ENCODE results near the gene SHKBP1.
"Not testable (repeated sequence)": the region's sequence is repeated elsewhere in the genome, so short reads cannot be mapped to it uniquely, and the experiment has no call there.

The SHKBP1 gene

GRCh38 chr19:40556953-40557530 lies 19.6 kb upstream of the SHKBP1 start:
- no peak for DNase-seq

GRCh38 chr19:40559394-40559793 lies 17.3 kb upstream of the SHKBP1 start:
- no peak for DNase-seq

- no peak for DNase-seq
Measured at GRCh38 chr19:40560092-40560507, 16.6 kb upstream of the SHKBP1 start.

- DNase-seq = no peak
Measured at GRCh38 chr19:40561947-40562346, 14.7 kb upstream of the SHKBP1 start.

GRCh38 chr19:40564535-40564934 lies 12.1 kb upstream of the SHKBP1 start:
- not testable (repeated sequence) for DNase-seq

GRCh38 chr19:40565355-40565754 lies 11.3 kb upstream of the SHKBP1 start:
- DNase-seq = no peak

DNA sequence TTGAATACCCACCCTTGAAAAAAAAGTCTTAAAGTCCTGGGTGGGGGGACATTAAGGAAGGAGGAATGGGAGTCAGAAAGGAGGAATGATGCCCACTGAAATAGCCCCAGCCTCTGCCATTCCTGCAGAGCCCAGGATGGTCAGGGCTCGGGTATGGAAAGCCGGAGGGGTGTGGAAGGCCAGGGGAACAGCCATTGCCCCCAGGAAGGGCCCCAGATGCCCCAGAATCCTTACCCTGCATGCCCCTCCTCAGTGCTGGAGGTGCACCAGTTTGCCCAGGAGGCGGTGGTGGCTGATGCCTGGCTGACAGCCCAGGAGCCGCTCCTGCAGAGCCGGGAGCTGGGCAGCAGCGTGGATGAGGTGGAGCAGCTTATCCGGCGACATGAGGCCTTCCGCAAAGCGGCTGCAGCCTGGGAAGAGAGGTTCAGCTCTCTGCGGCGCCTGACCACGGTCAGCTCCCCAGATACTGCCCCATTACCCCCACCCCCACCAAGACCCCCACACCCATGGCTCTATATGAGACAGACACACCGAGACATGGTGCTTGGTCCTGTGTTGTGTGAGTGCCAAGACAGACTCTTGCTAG lies 10.7 kb upstream of the SHKBP1 start:
- no peak for DNase-seq

DNA sequence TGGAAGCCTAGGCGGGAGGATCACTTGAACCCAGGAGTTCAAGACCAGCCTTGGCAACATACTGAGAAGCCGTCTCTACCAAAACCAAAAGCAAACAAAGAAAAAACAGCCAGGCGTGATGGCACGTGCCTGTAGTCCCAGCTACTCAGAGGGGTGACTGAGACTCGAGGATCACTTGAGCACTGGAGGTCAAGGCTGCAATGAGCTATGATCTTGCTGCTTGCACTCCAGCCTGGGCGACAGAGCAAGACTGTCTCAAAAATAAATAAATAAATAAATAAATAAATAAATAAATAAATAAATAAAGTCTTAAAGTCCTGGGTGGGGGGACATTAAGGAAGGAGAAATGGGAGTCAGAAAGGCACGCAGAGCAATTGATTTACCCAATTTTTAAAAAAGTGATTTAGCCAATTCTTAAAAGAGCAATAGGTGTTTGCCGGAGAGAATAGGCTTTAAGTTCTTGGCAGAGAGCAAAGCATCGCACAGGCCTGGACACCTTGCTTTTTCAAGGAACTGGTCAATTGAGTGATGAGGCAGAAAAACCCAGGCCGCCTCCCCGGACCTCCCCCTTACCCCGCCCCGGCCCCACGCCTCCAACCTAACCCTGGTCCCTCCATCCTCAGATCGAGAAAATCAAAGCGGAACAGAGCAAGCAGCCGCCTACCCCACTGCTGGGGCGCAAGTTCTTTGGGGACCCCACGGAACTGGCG lies 9.5 kb upstream of the SHKBP1 start:
- no peak for DNase-seq

GRCh38 chr19:40567750-40568494 lies 8.8 kb upstream of the SHKBP1 start:
- no peak for DNase-seq

DNA sequence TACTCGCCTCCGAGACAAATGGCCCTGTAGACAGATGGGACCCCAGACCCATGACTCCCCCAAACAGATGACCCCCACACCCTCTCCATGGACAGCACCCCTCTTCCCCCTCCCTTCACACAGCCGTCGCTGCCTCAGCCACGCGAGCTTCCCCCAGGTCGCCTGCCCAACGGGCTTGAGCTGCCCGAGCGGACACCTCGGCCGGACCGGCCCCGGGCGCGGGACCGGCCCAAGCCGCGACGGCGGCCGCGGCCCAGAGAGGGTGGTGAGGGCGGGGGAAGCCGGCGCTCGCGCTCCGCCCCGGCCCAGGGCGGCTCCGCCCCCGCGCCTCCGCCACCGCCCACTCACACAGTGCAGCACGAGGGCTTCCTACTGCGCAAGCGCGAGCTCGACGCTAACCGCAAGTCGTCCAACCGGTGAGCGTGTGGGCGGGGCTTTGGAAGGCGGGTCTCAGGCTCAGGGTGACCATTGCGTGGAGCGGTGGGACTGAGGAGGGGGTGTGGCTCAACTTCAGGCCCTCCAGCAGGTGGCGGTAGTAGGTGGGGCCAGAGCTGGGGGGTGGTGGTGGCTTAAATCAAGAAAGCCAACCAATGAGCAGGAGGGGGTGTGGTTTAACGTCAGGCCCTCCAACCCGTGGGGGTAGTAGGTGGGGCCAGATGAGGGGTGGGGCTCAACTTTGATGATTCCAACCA lies 6.2 kb upstream of the SHKBP1 start:
- DNase-seq = peak; percentile 99

GRCh38 chr19:40571005-40571318 lies 5.7 kb upstream of the SHKBP1 start:
- no peak for DNase-seq

DNA sequence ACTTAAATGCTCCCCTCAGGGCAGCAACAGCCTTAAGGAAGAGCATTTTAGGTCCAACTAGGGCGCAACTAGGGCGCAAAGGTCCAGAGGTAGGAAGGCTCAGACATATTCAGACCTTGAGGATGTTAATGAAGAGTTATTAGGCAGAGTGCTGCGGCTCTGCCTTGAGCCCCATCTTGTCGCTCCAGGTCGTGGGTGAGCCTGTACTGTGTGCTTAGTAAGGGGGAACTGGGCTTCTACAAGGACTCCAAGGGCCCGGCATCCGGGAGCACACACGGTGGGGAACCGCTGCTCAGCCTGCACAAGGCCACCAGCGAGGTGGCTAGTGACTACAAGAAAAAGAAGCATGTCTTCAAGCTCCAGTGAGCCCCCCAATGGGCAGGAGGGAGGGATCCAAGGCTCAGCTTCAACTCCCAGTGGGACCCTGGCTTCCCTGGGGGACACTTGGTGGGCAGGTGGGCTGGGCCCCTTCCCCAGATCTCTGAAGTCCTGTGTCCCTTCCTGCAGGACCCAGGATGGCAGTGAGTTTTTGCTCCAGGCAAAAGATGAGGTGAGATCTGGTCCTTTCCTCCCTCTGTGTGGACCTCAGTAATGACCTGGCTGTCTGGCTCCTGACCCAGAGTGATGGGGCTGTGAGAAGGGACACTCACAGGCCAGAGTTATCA lies 4.7 kb upstream of the SHKBP1 start:
- DNase-seq = no peak

DNA sequence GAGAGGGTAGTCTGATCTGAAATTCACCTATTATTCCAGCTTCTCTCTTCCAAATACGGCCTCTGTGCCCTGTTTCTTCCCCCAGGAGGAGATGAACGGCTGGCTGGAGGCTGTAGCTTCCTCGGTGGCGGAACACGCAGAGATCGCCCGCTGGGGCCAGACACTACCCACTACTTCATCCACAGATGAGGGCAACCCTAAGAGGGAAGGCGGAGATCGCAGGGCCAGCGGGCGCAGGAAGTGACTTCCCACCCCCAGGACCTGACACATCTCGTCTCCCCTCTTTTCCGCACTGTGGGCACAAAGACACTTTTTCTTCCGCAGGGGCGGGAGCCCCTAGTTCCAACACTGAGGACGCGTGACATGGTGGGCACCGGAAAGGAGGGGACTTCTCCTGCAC lies 1.3 kb upstream of the SHKBP1 start:
- no peak for DNase-seq

DNA sequence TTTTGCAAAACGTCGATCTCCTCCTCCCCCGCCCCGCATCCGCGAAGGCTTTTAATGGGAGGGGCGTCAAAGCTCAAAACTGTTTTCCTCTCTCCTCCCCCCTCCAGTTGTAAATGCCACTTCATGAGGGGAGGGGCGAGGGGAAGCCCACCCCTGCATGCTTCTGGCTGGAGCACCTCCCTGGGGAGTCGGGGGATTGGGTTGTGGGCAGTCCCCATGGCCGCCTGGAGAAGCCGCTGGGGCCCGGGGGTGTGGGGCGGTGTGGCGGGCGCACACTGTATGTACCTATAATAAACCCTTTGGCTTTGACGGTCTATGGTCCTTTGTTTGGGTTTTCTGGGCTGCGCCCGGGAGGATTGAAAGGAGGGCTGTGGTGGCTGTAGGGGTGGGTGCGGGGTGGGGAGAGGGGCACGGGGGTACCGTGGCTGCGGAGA lies 505 bp upstream of the SHKBP1 start:
- no peak for DNase-seq

GRCh38 chr19:40578442-40578908 lies 1.8 kb downstream of the SHKBP1 start:
- DNase-seq = no peak

- no peak for DNase-seq
Measured at GRCh38 chr19:40580619-40581018, 3.9 kb downstream of the SHKBP1 start.

- no peak for DNase-seq
Measured at GRCh38 chr19:40581531-40581930, 4.9 kb downstream of the SHKBP1 start.

- DNase-seq = no peak
Measured at GRCh38 chr19:40582467-40582866, 5.8 kb downstream of the SHKBP1 start.

DNA sequence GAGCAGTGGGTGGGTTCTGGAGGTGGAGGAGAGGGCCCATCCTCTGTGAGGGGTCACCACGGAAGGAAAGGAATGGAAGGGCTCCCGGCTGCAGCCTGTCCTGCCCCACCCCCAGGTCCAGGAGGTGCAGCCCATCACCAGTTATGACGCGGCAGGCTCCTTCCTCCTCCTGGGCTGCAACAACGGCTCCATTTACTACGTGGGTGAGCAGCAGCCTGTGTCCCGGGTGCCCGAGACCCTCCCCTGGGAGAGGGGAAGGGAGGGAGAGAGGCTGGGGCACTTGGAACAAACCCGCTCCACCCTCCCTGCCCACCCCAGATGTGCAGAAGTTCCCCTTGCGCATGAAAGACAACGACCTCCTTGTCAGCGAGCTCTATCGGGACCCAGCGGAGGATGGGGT lies 6.6 kb downstream of the SHKBP1 start:
- DNase-seq = no peak

GRCh38 chr19:40584007-40584406 lies 7.3 kb downstream of the SHKBP1 start:
- no peak for DNase-seq

GRCh38 chr19:40585241-40585981 lies 8.7 kb downstream of the SHKBP1 start:
- DNase-seq = no peak

DNA sequence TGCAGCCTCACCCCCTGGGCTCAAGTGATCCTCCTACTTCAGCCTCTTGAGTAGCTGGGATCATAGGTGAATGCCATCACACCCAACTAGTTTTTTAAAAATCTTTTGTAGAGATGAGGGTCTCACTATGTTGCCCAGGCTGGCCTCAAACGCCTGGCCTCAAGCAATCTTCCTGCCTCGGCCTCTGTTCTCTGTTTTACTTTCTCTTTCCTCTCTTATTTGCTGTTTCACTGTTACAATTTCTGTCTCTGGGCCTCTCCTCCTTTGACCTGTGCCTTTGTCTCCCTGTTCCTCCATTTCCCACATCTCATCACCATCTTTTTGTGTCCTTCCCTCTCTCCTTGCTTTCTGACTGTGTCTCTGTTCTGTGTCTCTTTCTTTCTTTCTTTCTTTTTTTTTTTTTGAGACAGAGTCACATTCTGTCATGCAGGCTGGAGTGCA lies 9.3 kb downstream of the SHKBP1 start:
- DNase-seq = no peak
